SK-N-SH (cell line): Measurements from ENCODE around the gene GCDH. TPM values are rescaled to one million over a fixed set of nuclear protein-coding genes. Genes with fewer than 3 reads are reported as not detected.

Experiments
- CTCF ChIA-PET: fragments of 300-600, 350-600 bp; formaldehyde crosslinking; extraction: SDS; loops from one replicate; lab custom pipeline; 2021; lab: Yijun Ruan, JAX
- POLR2A ChIA-PET: fragments of 350-600 bp; sonication (Branson Sonifier 250); formaldehyde crosslinking; extraction: SDS; loops from one replicate; lab custom pipeline; 2020; ENCODE audit warnings: antibody characterized with exemption, inconsistent platforms; lab: Yijun Ruan, JAX
- DNase-seq: peaks from one replicate; pipeline ENCODE4 v3.0.0; 2012
- H2AFZ ChIP-seq: fragments of 200-600 bp; sonication (generic); 2 replicates; pipeline ENCODE4 v1.8.1; 2016; ENCODE audit warnings: antibody characterized with exemption, mild to moderate bottlenecking, low read depth
- H3F3A ChIP-seq: fragments of 200-600 bp; sonication (generic); replicated peaks from 2 replicates; pipeline ENCODE3; 2016; ENCODE audit warnings: antibody characterized with exemption, mild to moderate bottlenecking; ENCODE audit not compliant: insufficient read depth
- H3K27ac ChIP-seq, 2 experiments: fragments of 200-500 bp in 1 of 2; fragments of 200-600 bp in 1 of 2; sonication (Bioruptor generic) in 1 of 2; sonication (generic), shearing (Covaris generic) in 1 of 2; 2 replicates each; pipeline versions ENCODE4 v1.5.1 to v1.6.1; 2014 to 2016; ENCODE audit warnings: low read depth in 2 of 2, inconsistent platforms in 1 of 2, low read length in 1 of 2, mild to moderate bottlenecking in 1 of 2, mixed read lengths in 1 of 2
- H3K27me3 ChIP-seq: fragments of 200-600 bp; sonication (generic), shearing (Covaris generic); 2 replicates; pipeline ENCODE4 v1.6.1; 2016; ENCODE audit warnings: mixed run types; ENCODE audit not compliant: insufficient read depth
- H3K36me3 ChIP-seq, 2 experiments: fragments of 200-500 bp in 1 of 2; fragments of 200-600 bp in 1 of 2; sonication (Bioruptor generic) in 1 of 2; sonication (generic) in 1 of 2; replicated peaks in 1 of 2; 2 replicates each; pipeline versions ENCODE3 to v1.5.1; 2014 to 2016; ENCODE audit warnings: low read length in 1 of 2, mild to moderate bottlenecking in 1 of 2; ENCODE audit not compliant: insufficient read depth in 2 of 2, control insufficient read depth in 1 of 2
- H3K4me1 ChIP-seq, 2 experiments: fragments of 200-500 bp in 1 of 2; fragments of 200-600 bp in 1 of 2; sonication (Bioruptor generic) in 1 of 2; sonication (generic), shearing (Covaris generic) in 1 of 2; 2 replicates each; pipeline versions ENCODE4 v1.5.1 to v1.6.1; 2014 to 2016; ENCODE audit warnings: low read depth in 1 of 2, low read length in 1 of 2, mixed run types in 1 of 2; ENCODE audit not compliant: insufficient read depth in 2 of 2, control insufficient read depth in 1 of 2
- H3K4me2 ChIP-seq: fragments of 200-600 bp; sonication (generic), shearing (Covaris generic); 2 replicates; pipeline ENCODE4 v1.6.1; 2017; ENCODE audit warnings: mixed run types
- H3K4me3 ChIP-seq, 2 experiments: fragments of 200-500 bp in 1 of 2; fragments of 200-600 bp in 1 of 2; sonication (Bioruptor generic) in 1 of 2; sonication (generic), shearing (Covaris generic) in 1 of 2; 2 replicates each; pipeline versions ENCODE4 v1.5.1 to v1.8.1; 2014 to 2016; ENCODE audit warnings: low read depth in 2 of 2, inconsistent platforms in 1 of 2, low read length in 1 of 2, mild to moderate bottlenecking in 1 of 2, mixed read lengths in 1 of 2, moderate library complexity in 1 of 2
- H3K79me2 ChIP-seq: fragments of 200-600 bp; sonication (generic); 2 replicates; pipeline ENCODE4 v1.8.1; 2017; ENCODE audit warnings: mild to moderate bottlenecking; ENCODE audit not compliant: insufficient read depth
- H3K9ac ChIP-seq: fragments of 200-600 bp; sonication (generic); 2 replicates; pipeline ENCODE4 v1.6.1; 2017; ENCODE audit warnings: mixed run types
- H3K9me2 ChIP-seq: fragments of 200-600 bp; sonication (generic); 2 replicates; pipeline ENCODE4 v1.6.1; 2017; ENCODE audit warnings: mixed run types
- H3K9me3 ChIP-seq: fragments of 200-600 bp; sonication (generic); 2 replicates; pipeline ENCODE4 v1.6.1; 2017; ENCODE audit warnings: mixed run types, mild to moderate bottlenecking, moderate library complexity
- H4K20me1 ChIP-seq: fragments of 200-600 bp; sonication (generic); 2 replicates; pipeline ENCODE4 v1.6.1; 2017; ENCODE audit warnings: mild to moderate bottlenecking, mixed run types; ENCODE audit not compliant: insufficient read depth
- CHD2 ChIP-seq: fragments of 150-350 bp; IDR thresholded peaks from 2 replicates; pipeline ENCODE4 v1.6.1; 2018; ENCODE audit warnings: low read length; ENCODE audit not compliant: partially characterized antibody
- ELF1 ChIP-seq: IDR thresholded peaks from 2 replicates; pipeline ENCODE4 v1.4.0; 2012
- EP300 ChIP-seq, 2 experiments: IDR thresholded peaks; 2 replicates each; pipeline versions ENCODE4 v1.4.0 to v1.6.1; 2012; ENCODE audit warnings: borderline replicate concordance in 1 of 2, low read depth in 1 of 2, low read length in 1 of 2
- EZH2phosphoT487 ChIP-seq: fragments of 200-600 bp; sonication (generic); IDR thresholded peaks from 2 replicates; pipeline ENCODE4 v1.6.1; 2017; ENCODE audit warnings: low read depth, mixed run types, mild to moderate bottlenecking, antibody characterized with exemption, moderate library complexity, borderline replicate concordance
- FOXJ3 ChIP-seq: sonication (generic); formaldehyde crosslinking; IDR thresholded peaks from 2 replicates; pipeline ENCODE4 v1.5.1; 2020; ENCODE audit warnings: mild to moderate bottlenecking, missing genetic modification reagents
- FOXM1 ChIP-seq: IDR thresholded peaks from 2 replicates; pipeline ENCODE4 v1.4.0; 2012; ENCODE audit warnings: low read depth, mild to moderate bottlenecking
- GABPA ChIP-seq: IDR thresholded peaks from 2 replicates; pipeline ENCODE4 v1.4.0; 2012; ENCODE audit warnings: low read depth, mild to moderate bottlenecking
- GATA2 ChIP-seq: sonication (generic); formaldehyde crosslinking; IDR thresholded peaks from 2 replicates; pipeline ENCODE4 v1.5.0; 2020; ENCODE audit warnings: mild to moderate bottlenecking, missing genetic modification reagents
- MXI1 ChIP-seq: IDR thresholded peaks from 2 replicates; pipeline ENCODE4 v1.6.1; 2012; ENCODE audit warnings: mild to moderate bottlenecking, low read depth, low read length, improper control_type of control experiment
- POLR2AphosphoS5 ChIP-seq: IDR thresholded peaks from 2 replicates; pipeline ENCODE4 v1.6.1; 2012; ENCODE audit warnings: low read depth, low read length
- RCOR1 ChIP-seq: fragments of 150-350 bp; IDR thresholded peaks from 2 replicates; pipeline ENCODE4 v1.6.1; 2017; ENCODE audit warnings: antibody characterized with exemption, low read length
- SIN3A ChIP-seq: IDR thresholded peaks from 2 replicates; pipeline ENCODE4 v1.6.1; 2012; ENCODE audit warnings: low read depth, mild to moderate bottlenecking, low read length, moderate library complexity, borderline replicate concordance
- SMC3 ChIP-seq: IDR thresholded peaks from 2 replicates; pipeline ENCODE4 v1.6.1; 2012; ENCODE audit warnings: low read depth, low read length, improper control_type of control experiment
- TCF12 ChIP-seq: IDR thresholded peaks from 2 replicates; pipeline ENCODE4 v1.4.0; 2012
- WGBS: methylation state at CpG from one replicate; pipeline ENCODE4 v1.1.6; 2017; ENCODE audit warnings: low lambda C conversion rate; 5-methylcytosine and 5-hydroxymethylcytosine counted together
- polyA plus RNA-seq, 3 experiments: library from polyadenylated mRNA; depleted of rRNA; stranded (reverse); fragments of >200 nt; gene quantifications; 2 replicates each; pipeline ENCODE4 v1.2.3, GENCODE V29; 2012
- TF ChIP-seq, protein P1 (sequence below): fragments of 150-350 bp; IDR thresholded peaks from 2 replicates; pipeline ENCODE4 v1.6.1; 2017; ENCODE audit warnings: antibody characterized with exemption, low read length, low read depth, borderline replicate concordance
- TF ChIP-seq, protein P2 (sequence below): fragments of 150-350 bp; IDR thresholded peaks from 2 replicates; pipeline ENCODE4 v1.6.1; 2016; ENCODE audit warnings: mild to moderate bottlenecking, low read depth, low read length
- TF ChIP-seq, protein P3 (sequence below): IDR thresholded peaks from 2 replicates; pipeline ENCODE4; 2012
- TF ChIP-seq, protein P4 (sequence below): IDR thresholded peaks from 2 replicates; pipeline ENCODE4 v1.4.0; 2012; ENCODE audit warnings: low read depth, borderline replicate concordance

GCDH gene
- polyA plus RNA-seq, 1 of the 3 experiments (the other 2 are of a cell fraction), result 29.4 TPM

DNA sequence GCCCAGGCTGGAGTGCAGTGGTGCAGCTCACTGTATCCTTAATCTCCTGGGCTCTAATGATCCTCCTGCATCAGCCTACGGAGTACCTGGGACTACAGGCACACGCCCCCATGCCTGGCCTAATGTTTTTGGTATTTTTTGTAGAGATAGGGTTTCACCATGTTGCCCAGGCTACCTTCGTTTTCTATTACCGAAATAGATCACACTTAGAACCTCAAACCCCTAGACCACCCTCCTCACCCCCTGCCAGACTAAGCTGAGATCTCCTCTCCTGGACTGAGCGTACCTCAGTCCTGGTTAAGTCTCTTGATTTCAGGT is 4.3 kb upstream of the GCDH start:
- H3K27ac ChIP-seq, result no peak overlapping the region
- TF ChIP-seq ELF1 (no peak), FOXJ3 (CRISPR knock-in tag) (no peak), RCOR1 (no peak), TCF12 (no peak), EP300 (IDR thresholded peaks at IDR 0.05; ENCODE audit: borderline replicate concordance in 1 of 2, low read depth in 1 of 2, low read length in 1 of 2) (no peak)
- TF ChIP-seq, all 33 proteins: peak for 0
- Histone ChIP-seq H3K4me2 (no peak overlapping the region), H3K9ac (no peak overlapping the region), H3K4me1 (peaks cover 0 to 8% of the 10 kb centered on the region in 2 experiments; a peak in 1 of 4 replicates), H3K79me2 (peaks cover 5% of the 10 kb centered on the region; the same call in 1 of the 2 replicates), H2AFZ (no peak overlapping the region), H3K27me3 (peaks cover 11% of the 10 kb centered on the region; the same call in 1 of the 2 replicates), H4K20me1 (no peaks in the 10 kb centered on the region), H3K36me3 (no peaks in the 10 kb centered on the region), H3K4me3 (no peak overlapping the region), H3F3A (peaks cover 5% of the 10 kb centered on the region), H3K9me2 (no peaks in the 10 kb centered on the region), H3K9me3 (no peaks in the 10 kb centered on the region)
- ChIA-PET POLR2A (interaction anchor here (0.6 to 1.1 kb wide), 3 partner anchors 16 to 51 kb away, joined by 3 read pairs; partner anchors contain the start of gene CALR), CTCF (interaction anchor here (0.7 to 5.4 kb wide), 7 partner anchors 14 to 129 kb away, joined by 3 to 28 read pairs (median 4); no protein-coding TSS in a partner anchor)
- DNase-seq, result no peak
- 84% methylated on average over 5 of the region's 5 CpGs for WGBS

DNA sequence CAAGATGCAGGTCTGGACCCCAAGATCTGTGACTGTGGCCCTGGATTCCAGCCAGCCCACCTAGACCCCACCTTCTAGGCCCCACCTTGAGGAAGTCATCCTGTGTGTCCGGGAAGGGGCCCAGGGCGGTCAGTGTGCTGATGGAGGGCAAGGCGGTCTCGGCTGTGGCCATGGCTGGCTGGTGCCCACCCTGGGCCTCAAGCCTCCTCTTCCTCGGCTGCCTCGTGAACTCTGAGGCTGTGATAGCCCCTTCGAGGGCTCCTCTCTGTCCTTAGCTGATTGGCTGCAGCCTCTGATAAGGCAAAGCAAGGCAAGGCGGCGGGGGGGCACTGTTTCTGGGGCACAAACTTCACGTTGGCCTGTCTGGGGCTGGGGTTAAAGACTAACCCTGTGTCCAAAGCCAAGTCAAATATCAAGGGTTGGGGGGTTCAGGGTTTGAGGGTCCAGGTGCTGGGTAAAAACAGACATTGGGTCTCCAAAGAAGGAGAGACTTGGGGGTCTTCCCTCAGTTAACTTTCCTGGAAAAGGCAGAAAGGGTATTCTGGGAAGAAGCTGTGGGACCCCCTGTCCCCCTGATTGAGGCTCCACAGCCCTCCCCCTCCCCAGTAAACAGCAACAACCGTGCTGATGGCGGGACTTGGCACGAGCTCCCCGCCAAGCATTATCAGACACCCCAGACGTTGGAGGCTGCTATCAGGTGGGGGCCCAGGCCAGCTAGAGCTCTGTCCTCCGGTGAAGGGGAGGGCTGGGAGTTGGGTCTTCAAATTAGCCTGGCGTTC is 3.8 kb upstream of the GCDH start, which contains the start of gene KLF1:
TSS of gene KLF1 (minus strand) at position 233 of the 779 bp plus-strand sequence. CDS start at position 172, 61 bp downstream.
- no peak within 1 kb of the TSS for H3K9ac ChIP-seq
- 51% methylated on average over 8 of the region's 17 CpGs for WGBS
- no peaks in the 10 kb centered on the region for H3K9me2 ChIP-seq
- H3K4me3 ChIP-seq, result no peak within 1 kb of the TSS
- H3K27me3 ChIP-seq, result peaks cover 11% of the 10 kb centered on the region; the same call in 1 of the 2 replicates
- ChIA-PET POLR2A (interaction anchor here (0.6 to 0.8 kb wide), 2 partner anchors 17 to 33 kb away, joined by 3 read pairs; no protein-coding TSS in a partner anchor), CTCF (interaction anchor here (1.0 to 4.5 kb wide), 3 partner anchors 14 to 78 kb away, joined by 3 to 27 read pairs (median 4); no protein-coding TSS in a partner anchor)
- no peak within 1 kb of the TSS for H3K4me2 ChIP-seq
- DNase-seq, result no peak
- peaks cover 10% of the 10 kb centered on the region for H3K79me2 ChIP-seq
- no peak within 1 kb of the TSS for H3K27ac ChIP-seq
- H3K4me1 ChIP-seq, result peaks cover 5 to 13% of the 10 kb centered on the region in 2 experiments; a peak in 2 of 4 replicates
- no peaks in the 10 kb centered on the region for H3K9me3 ChIP-seq
- H3K36me3 ChIP-seq, result no peaks in the 10 kb centered on the region
- no peaks in the 10 kb centered on the region for H4K20me1 ChIP-seq
- H2AFZ ChIP-seq, result no peak within 1 kb of the TSS
- H3F3A ChIP-seq, result no peaks in the 10 kb centered on the region
- no peak for TF ChIP-seq RCOR1
- no peak for TF ChIP-seq SIN3A
- TF ChIP-seq, protein P1, sequence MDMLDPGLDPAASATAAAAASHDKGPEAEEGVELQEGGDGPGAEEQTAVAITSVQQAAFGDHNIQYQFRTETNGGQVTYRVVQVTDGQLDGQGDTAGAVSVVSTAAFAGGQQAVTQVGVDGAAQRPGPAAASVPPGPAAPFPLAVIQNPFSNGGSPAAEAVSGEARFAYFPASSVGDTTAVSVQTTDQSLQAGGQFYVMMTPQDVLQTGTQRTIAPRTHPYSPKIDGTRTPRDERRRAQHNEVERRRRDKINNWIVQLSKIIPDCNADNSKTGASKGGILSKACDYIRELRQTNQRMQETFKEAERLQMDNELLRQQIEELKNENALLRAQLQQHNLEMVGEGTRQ, result no peak
- TF ChIP-seq MXI1, result no peak
- no peak for TF ChIP-seq TCF12
- no peak for TF ChIP-seq EZH2phosphoT487
- TF ChIP-seq, protein P2, sequence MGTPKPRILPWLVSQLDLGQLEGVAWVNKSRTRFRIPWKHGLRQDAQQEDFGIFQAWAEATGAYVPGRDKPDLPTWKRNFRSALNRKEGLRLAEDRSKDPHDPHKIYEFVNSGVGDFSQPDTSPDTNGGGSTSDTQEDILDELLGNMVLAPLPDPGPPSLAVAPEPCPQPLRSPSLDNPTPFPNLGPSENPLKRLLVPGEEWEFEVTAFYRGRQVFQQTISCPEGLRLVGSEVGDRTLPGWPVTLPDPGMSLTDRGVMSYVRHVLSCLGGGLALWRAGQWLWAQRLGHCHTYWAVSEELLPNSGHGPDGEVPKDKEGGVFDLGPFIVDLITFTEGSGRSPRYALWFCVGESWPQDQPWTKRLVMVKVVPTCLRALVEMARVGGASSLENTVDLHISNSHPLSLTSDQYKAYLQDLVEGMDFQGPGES, result no peak
- no peak for TF ChIP-seq GABPA
- TF ChIP-seq, protein P3, sequence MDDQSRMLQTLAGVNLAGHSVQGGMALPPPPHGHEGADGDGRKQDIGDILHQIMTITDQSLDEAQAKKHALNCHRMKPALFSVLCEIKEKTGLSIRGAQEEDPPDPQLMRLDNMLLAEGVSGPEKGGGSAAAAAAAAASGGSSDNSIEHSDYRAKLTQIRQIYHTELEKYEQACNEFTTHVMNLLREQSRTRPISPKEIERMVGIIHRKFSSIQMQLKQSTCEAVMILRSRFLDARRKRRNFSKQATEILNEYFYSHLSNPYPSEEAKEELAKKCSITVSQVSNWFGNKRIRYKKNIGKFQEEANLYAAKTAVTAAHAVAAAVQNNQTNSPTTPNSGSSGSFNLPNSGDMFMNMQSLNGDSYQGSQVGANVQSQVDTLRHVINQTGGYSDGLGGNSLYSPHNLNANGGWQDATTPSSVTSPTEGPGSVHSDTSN, result no peak
- no peak for TF ChIP-seq GATA2 (CRISPR knock-in tag)
- no peak for TF ChIP-seq FOXM1
- TF ChIP-seq CHD2, result no peak
- no peak for TF ChIP-seq SMC3
- TF ChIP-seq, protein P4, sequence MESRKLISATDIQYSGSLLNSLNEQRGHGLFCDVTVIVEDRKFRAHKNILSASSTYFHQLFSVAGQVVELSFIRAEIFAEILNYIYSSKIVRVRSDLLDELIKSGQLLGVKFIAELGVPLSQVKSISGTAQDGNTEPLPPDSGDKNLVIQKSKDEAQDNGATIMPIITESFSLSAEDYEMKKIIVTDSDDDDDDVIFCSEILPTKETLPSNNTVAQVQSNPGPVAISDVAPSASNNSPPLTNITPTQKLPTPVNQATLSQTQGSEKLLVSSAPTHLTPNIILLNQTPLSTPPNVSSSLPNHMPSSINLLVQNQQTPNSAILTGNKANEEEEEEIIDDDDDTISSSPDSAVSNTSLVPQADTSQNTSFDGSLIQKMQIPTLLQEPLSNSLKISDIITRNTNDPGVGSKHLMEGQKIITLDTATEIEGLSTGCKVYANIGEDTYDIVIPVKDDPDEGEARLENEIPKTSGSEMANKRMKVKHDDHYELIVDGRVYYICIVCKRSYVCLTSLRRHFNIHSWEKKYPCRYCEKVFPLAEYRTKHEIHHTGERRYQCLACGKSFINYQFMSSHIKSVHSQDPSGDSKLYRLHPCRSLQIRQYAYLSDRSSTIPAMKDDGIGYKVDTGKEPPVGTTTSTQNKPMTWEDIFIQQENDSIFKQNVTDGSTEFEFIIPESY, result no peak
- no peak for TF ChIP-seq POLR2AphosphoS5
- TF ChIP-seq, all 33 proteins: peak for 0
